ENCODE data around the gene DPY19L1.
"Not testable (repeated sequence)": the region's sequence is repeated elsewhere in the genome, so short reads cannot be mapped to it uniquely, and the experiment has no call there.

DPY19L1 gene

GRCh38 chr7:35048390-35048789 lies 11.1 kb upstream of the DPY19L1 start:
- not testable (repeated sequence) for H3K27me3 ChIP-seq (ENCODE audit: control insufficient read depth in 5 of 5, insufficient read depth in 4 of 5, low read length in 5 of 5); H3K27ac ChIP-seq (ENCODE audit: low read depth, low read length); H3K4me1 ChIP-seq (ENCODE audit: control insufficient read depth in 5 of 5, insufficient read depth in 5 of 5, low read length in 5 of 5); H3K9ac ChIP-seq (ENCODE audit: low read length in 5 of 5); H3K36me3 ChIP-seq (ENCODE audit: control insufficient read depth in 5 of 5, insufficient read depth in 5 of 5, low read length in 5 of 5); H3K4me3 ChIP-seq (ENCODE audit: low read depth in 1 of 5, low read length in 5 of 5); H3K9me3 ChIP-seq (ENCODE audit: control insufficient read depth in 5 of 5, low read length in 5 of 5)

- H3K36me3 ChIP-seq (ENCODE audit: control insufficient read depth in 5 of 5, insufficient read depth in 5 of 5, low read length in 5 of 5); H3K27me3 ChIP-seq (ENCODE audit: control insufficient read depth in 5 of 5, insufficient read depth in 4 of 5, low read length in 5 of 5); H3K4me1 ChIP-seq (ENCODE audit: control insufficient read depth in 5 of 5, insufficient read depth in 5 of 5, low read length in 5 of 5); H3K4me3 ChIP-seq (ENCODE audit: low read depth in 1 of 5, low read length in 5 of 5); H3K9me3 ChIP-seq (ENCODE audit: control insufficient read depth in 5 of 5, low read length in 5 of 5); H3K27ac ChIP-seq (ENCODE audit: low read depth, low read length); H3K9ac ChIP-seq (ENCODE audit: low read length in 5 of 5): not testable (repeated sequence)
Measured at GRCh38 chr7:35047912-35048305, 10.6 kb upstream of the DPY19L1 start.

GRCh38 chr7:35047263-35047911 lies 10.1 kb upstream of the DPY19L1 start:
- H3K4me3 ChIP-seq (ENCODE audit: low read depth in 1 of 5, low read length in 5 of 5); H3K9ac ChIP-seq (ENCODE audit: low read length in 5 of 5); H3K27me3 ChIP-seq (ENCODE audit: control insufficient read depth in 5 of 5, insufficient read depth in 4 of 5, low read length in 5 of 5); H3K9me3 ChIP-seq (ENCODE audit: control insufficient read depth in 5 of 5, low read length in 5 of 5); H3K27ac ChIP-seq (ENCODE audit: low read depth, low read length); H3K4me1 ChIP-seq (ENCODE audit: control insufficient read depth in 5 of 5, insufficient read depth in 5 of 5, low read length in 5 of 5); H3K36me3 ChIP-seq (ENCODE audit: control insufficient read depth in 5 of 5, insufficient read depth in 5 of 5, low read length in 5 of 5): not testable (repeated sequence)

DNA sequence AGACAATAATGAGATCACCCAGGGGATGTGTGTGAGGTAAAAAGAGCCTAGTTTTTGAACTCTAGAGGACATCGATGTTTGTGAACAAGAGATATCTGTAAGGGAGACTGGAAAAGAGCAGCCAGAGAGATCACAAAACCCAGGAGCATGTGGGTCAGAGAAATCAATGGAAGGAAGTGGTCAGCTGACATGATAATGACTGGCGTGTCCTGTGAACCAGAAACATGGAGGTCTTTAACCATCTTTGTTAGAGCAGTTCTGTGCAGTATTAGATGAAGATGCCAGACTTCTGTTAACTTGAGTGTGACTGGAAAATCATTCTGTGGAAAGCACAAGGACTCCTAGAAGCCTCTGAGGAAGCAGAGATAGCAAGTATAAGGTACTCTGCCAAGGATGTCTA lies 6.0 kb upstream of the DPY19L1 start:
- H3K27me3 ChIP-seq (ENCODE audit: control insufficient read depth in 5 of 5, insufficient read depth in 4 of 5, low read length in 5 of 5); H3K4me1 ChIP-seq (ENCODE audit: control insufficient read depth in 5 of 5, insufficient read depth in 5 of 5, low read length in 5 of 5); H3K4me3 ChIP-seq (ENCODE audit: low read depth in 1 of 5, low read length in 5 of 5); H3K36me3 ChIP-seq (ENCODE audit: control insufficient read depth in 5 of 5, insufficient read depth in 5 of 5, low read length in 5 of 5); H3K9ac ChIP-seq (ENCODE audit: low read length in 5 of 5); H3K9me3 ChIP-seq (ENCODE audit: control insufficient read depth in 5 of 5, low read length in 5 of 5); H3K27ac ChIP-seq (ENCODE audit: low read depth, low read length): not testable (repeated sequence)

DNA sequence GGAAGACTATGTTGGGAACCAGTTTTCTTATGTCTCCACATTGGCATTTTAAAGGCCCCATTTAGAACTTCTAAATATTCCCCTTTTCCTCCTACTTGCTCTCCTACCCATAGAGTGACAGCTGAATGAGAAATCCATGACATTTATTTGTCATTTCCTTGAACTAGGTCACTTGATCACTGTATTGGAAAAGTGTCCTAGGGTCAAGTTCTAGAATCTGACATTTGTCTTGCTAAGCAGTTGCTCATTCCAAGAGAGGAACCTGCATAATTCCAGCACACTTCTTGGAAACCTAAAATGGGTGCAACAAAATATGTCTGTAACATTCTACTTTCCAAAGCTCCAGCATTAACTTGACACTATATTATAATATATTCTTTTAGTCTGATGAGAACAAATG lies 3.6 kb upstream of the DPY19L1 start:
- Histone ChIP-seq H3K9ac (ENCODE audit: low read length in 5 of 5) (no peak overlapping the region), H3K4me1 (ENCODE audit: control insufficient read depth in 5 of 5, insufficient read depth in 5 of 5, low read length in 5 of 5) (peaks cover 3 to 16% (median 15%) of the 10 kb centered on the region in 5 donors), H3K4me3 (ENCODE audit: low read depth in 1 of 5, low read length in 5 of 5) (no peak overlapping the region), H3K27me3 (ENCODE audit: control insufficient read depth in 5 of 5, insufficient read depth in 4 of 5, low read length in 5 of 5) (no peaks in the 10 kb centered on the region), H3K27ac (ENCODE audit: low read depth, low read length) (no peak overlapping the region), H3K9me3 (ENCODE audit: control insufficient read depth in 5 of 5, low read length in 5 of 5) (no peaks in the 10 kb centered on the region), H3K36me3 (ENCODE audit: control insufficient read depth in 5 of 5, insufficient read depth in 5 of 5, low read length in 5 of 5) (no peaks in the 10 kb centered on the region)

GRCh38 chr7:35039343-35039742 lies 2.1 kb upstream of the DPY19L1 start:
- no peaks in the 10 kb centered on the region for H3K27me3 ChIP-seq (ENCODE audit: control insufficient read depth in 5 of 5, insufficient read depth in 4 of 5, low read length in 5 of 5)
- H3K9ac ChIP-seq (ENCODE audit: low read length in 5 of 5), result no peak overlapping the region
- no peaks in the 10 kb centered on the region for H3K36me3 ChIP-seq (ENCODE audit: control insufficient read depth in 5 of 5, insufficient read depth in 5 of 5, low read length in 5 of 5)
- peaks cover 3 to 24% (median 18%) of the 10 kb centered on the region in 5 donors for H3K4me1 ChIP-seq (ENCODE audit: control insufficient read depth in 5 of 5, insufficient read depth in 5 of 5, low read length in 5 of 5)
- H3K27ac ChIP-seq (ENCODE audit: low read depth, low read length), result no peak overlapping the region
- H3K4me3 ChIP-seq (ENCODE audit: low read depth in 1 of 5, low read length in 5 of 5), result no peak overlapping the region
- H3K9me3 ChIP-seq (ENCODE audit: control insufficient read depth in 5 of 5, low read length in 5 of 5), result no peaks in the 10 kb centered on the region

DNA sequence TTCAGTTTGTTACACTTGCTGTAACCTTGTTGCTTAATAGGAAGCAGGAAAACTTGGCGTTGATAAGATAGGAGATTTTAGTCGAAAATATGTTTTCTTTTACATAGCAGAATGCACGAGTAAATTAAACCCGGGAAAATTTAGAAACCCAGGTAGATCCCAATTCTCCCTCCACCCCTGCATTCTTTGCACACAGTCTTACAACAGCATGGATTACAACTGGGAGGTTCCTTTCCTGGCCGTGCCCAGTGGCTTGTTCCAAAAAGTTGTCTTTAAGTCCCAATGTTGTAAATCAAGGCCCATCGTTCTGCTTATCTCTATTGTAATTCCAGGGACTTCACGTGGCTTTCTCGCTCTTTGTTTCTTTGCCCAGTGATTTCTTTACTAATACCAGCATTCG lies 1.1 kb upstream of the DPY19L1 start:
- peak overlapping the region in 4 of 5 donors; percentile 45 to 71 (median 58) for H3K9ac ChIP-seq (ENCODE audit: low read length in 5 of 5)
- peak overlapping the region; percentile 21 for H3K27ac ChIP-seq (ENCODE audit: low read depth, low read length)
- H3K4me1 ChIP-seq (ENCODE audit: control insufficient read depth in 5 of 5, insufficient read depth in 5 of 5, low read length in 5 of 5), result peaks cover 3 to 24% (median 18%) of the 10 kb centered on the region in 5 donors

GRCh38 chr7:35037526-35038341 lies 449 bp upstream of the DPY19L1 start:
- Histone ChIP-seq H3K4me3 (ENCODE audit: low read depth in 1 of 5, low read length in 5 of 5) (peak overlapping the region; percentile 65 to 81 (median 77)), H3K4me1 (ENCODE audit: control insufficient read depth in 5 of 5, insufficient read depth in 5 of 5, low read length in 5 of 5) (peaks cover 3 to 24% (median 18%) of the 10 kb centered on the region in 5 donors), H3K9ac (ENCODE audit: low read length in 5 of 5) (peak overlapping the region in 4 of 5 donors; percentile 45 to 71 (median 58)), H3K27ac (ENCODE audit: low read depth, low read length) (peak overlapping the region; percentile 21), H3K36me3 (ENCODE audit: control insufficient read depth in 5 of 5, insufficient read depth in 5 of 5, low read length in 5 of 5) (no peaks in the 10 kb centered on the region), H3K27me3 (ENCODE audit: control insufficient read depth in 5 of 5, insufficient read depth in 4 of 5, low read length in 5 of 5) (no peaks in the 10 kb centered on the region), H3K9me3 (ENCODE audit: control insufficient read depth in 5 of 5, low read length in 5 of 5) (no peaks in the 10 kb centered on the region)

More for the DNA sequence above, 1.1 kb upstream of the DPY19L1 start:
- no peaks in the 10 kb centered on the region for H3K36me3 ChIP-seq (ENCODE audit: control insufficient read depth in 5 of 5, insufficient read depth in 5 of 5, low read length in 5 of 5)
- no peaks in the 10 kb centered on the region for H3K9me3 ChIP-seq (ENCODE audit: control insufficient read depth in 5 of 5, low read length in 5 of 5)
- H3K27me3 ChIP-seq (ENCODE audit: control insufficient read depth in 5 of 5, insufficient read depth in 4 of 5, low read length in 5 of 5), result no peaks in the 10 kb centered on the region
- peak overlapping the region; percentile 65 to 81 (median 75) for H3K4me3 ChIP-seq (ENCODE audit: low read depth in 1 of 5, low read length in 5 of 5)

DNA sequence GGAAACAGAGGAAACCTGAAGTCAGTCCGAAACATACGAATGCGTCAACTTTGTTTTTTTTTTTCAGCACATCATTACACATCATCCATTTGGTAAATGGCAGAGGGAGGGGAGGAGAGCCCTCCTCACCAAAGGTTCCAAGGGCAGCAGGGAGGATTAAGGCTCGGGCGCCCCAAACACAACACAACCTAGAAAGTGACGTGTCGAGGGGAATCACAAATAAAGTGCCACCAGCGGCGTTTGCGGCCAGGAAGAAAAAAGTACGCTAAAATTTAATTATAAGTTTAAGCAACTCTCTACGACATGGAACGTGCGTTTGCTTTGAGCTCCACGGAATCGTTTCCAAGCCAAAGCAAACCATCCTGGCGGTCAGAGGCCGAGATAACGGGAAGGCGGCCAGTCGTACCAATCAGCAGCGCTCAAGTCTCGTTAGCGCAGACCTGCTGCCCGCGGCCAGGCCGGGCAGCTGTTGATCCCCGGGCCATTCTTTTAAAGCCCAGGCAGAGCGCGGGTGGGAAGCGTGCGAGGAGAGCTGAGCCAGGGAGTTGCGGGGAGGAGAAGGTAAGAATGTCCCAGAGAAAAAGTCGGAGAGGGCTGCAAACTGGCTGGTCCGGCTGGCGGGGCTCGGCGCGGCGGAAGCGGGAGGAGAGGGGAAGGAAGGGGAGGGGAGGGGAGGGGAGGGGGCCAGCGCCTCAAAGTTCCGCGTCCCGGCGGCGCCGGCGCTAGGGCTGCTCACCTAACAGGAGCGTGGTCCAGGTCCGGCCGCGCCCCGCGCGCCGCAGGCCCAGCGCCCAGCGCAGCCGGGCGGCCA lies 719 bp downstream of the DPY19L1 start:
- Histone ChIP-seq H3K36me3 (ENCODE audit: control insufficient read depth in 5 of 5, insufficient read depth in 5 of 5, low read length in 5 of 5) (no peaks in the 10 kb centered on the region), H3K4me1 (ENCODE audit: control insufficient read depth in 5 of 5, insufficient read depth in 5 of 5, low read length in 5 of 5) (peaks cover 3 to 24% (median 18%) of the 10 kb centered on the region in 5 donors), H3K9me3 (ENCODE audit: control insufficient read depth in 5 of 5, low read length in 5 of 5) (no peaks in the 10 kb centered on the region), H3K27me3 (ENCODE audit: control insufficient read depth in 5 of 5, insufficient read depth in 4 of 5, low read length in 5 of 5) (no peaks in the 10 kb centered on the region), H3K27ac (ENCODE audit: low read depth, low read length) (peak overlapping the region; percentile 61), H3K9ac (ENCODE audit: low read length in 5 of 5) (peak overlapping the region in 4 of 5 donors; percentile 69 to 75 (median 72)), H3K4me3 (ENCODE audit: low read depth in 1 of 5, low read length in 5 of 5) (peak overlapping the region; percentile 73 to 84 (median 79))
